Measurements from ENCODE around the gene LRFN5. TPM values are rescaled to one million over a fixed set of nuclear protein-coding genes. Genes with fewer than 3 reads are reported as not detected.

The LRFN5 gene
- total RNA-seq, 1 experiment from 2014 or later, result not detected

DNA sequence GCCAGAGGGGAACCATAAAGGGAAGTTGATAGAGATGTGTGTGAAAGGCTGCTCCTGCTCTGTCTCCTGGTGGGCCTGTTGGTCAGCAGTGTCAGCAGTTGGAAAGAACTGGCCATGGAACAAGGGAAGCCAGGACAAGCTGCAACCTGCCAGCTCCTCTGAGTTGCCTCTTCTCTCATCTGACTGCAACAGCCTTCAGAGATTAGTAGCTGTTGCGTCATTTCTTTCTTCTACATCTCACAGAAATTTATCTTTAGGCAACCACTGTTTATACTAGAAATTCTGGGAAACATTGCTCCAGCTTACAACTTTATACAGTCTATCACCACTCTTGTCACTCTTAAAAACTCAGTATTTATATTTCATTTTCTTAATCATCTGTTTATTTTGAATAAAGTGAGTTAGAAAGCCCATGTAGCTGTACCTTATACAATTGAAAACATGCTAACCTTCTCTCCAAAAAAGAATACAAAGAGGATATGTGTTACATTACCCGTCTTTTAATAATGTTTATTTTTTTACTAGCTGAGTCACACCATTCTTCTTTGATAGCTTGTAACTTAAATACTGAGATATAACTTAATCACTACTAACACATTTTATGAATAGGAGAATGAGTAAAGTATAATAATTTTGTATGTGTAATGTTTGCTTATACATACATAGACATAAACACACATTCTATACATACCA lies 224.2 kb downstream of the LRFN5 start:
- Histone ChIP-seq H3K79me2 (ENCODE audit: insufficient read depth, low read length) (no peaks in the 10 kb centered on the region), H3K27ac (ENCODE audit: low read depth, low read length) (no peak overlapping the region), H3K9ac (ENCODE audit: low read length) (no peak overlapping the region), H3K27me3 (ENCODE audit: insufficient read depth, low read length) (no peaks in the 10 kb centered on the region), H3K4me1 (ENCODE audit: control insufficient read depth in 1 of 2, insufficient read depth in 2 of 2, low read length in 2 of 2) (no peaks in the 10 kb centered on the region), H3K4me3 (replicated peaks in 1 of 2; ENCODE audit: low read depth in 1 of 2, low read length in 2 of 2) (no peak overlapping the region), H3K36me3 (ENCODE audit: control insufficient read depth in 1 of 2, insufficient read depth in 2 of 2, low read length in 2 of 2) (no peaks in the 10 kb centered on the region), H3K9me2 (ENCODE audit: insufficient read depth) (no peaks in the 10 kb centered on the region), H2AFZ (ENCODE audit: low read depth, low read length, poor library complexity, severe bottlenecking) (no peak overlapping the region), H4K20me1 (ENCODE audit: insufficient read depth) (no peaks in the 10 kb centered on the region), H3K9me3 (ENCODE audit: control insufficient read depth in 1 of 2, insufficient read depth in 1 of 2, low read depth in 1 of 2, low read length in 2 of 2) (no peaks in the 10 kb centered on the region), H3K4me2 (ENCODE audit: low read length) (no peak overlapping the region)
- TF ChIP-seq, protein P1, sequence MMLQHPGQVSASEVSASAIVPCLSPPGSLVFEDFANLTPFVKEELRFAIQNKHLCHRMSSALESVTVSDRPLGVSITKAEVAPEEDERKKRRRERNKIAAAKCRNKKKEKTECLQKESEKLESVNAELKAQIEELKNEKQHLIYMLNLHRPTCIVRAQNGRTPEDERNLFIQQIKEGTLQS (IDR thresholded peaks at IDR 0.05), result no peak
- TF ChIP-seq POLR2A (IDR thresholded peaks at IDR 0.05; ENCODE audit: borderline replicate concordance, extremely low read depth, insufficient read depth, insufficient read length) (no peak), SIN3A (IDR thresholded peaks at IDR 0.05; ENCODE audit: low read depth) (no peak), SRF (IDR thresholded peaks at IDR 0.05; ENCODE audit: low read depth) (no peak), SP1 (IDR thresholded peaks at IDR 0.05; ENCODE audit: low read depth) (no peak), EZH2 (IDR thresholded peaks at IDR 0.05) (no peak), JUND (IDR thresholded peaks at IDR 0.05) (no peak), ELF1 (IDR thresholded peaks at IDR 0.05; ENCODE audit: borderline replicate concordance, low read depth) (no peak), TCF7L2 (IDR thresholded peaks at IDR 0.05; ENCODE audit: borderline replicate concordance, extremely low read depth, insufficient read depth, insufficient read length) (no peak), CBX3 (IDR thresholded peaks at IDR 0.05; ENCODE audit: low read depth) (no peak), YY1 (IDR thresholded peaks at IDR 0.05; ENCODE audit: extremely low read depth, insufficient replicate concordance, low read depth, low read length) (no peak), POLR2AphosphoS5 (IDR thresholded peaks at IDR 0.05; ENCODE audit: low read depth, low read length) (no peak), ZNF274 (IDR thresholded peaks at IDR 0.05; ENCODE audit: low read depth, low read length) (no peak), CEBPB (IDR thresholded peaks at IDR 0.05; ENCODE audit: low read depth) (no peak), EGR1 (IDR thresholded peaks at IDR 0.05; ENCODE audit: low read depth) (no peak), ZFX (IDR thresholded peaks at IDR 0.05) (no peak)
- TF ChIP-seq, protein P2, sequence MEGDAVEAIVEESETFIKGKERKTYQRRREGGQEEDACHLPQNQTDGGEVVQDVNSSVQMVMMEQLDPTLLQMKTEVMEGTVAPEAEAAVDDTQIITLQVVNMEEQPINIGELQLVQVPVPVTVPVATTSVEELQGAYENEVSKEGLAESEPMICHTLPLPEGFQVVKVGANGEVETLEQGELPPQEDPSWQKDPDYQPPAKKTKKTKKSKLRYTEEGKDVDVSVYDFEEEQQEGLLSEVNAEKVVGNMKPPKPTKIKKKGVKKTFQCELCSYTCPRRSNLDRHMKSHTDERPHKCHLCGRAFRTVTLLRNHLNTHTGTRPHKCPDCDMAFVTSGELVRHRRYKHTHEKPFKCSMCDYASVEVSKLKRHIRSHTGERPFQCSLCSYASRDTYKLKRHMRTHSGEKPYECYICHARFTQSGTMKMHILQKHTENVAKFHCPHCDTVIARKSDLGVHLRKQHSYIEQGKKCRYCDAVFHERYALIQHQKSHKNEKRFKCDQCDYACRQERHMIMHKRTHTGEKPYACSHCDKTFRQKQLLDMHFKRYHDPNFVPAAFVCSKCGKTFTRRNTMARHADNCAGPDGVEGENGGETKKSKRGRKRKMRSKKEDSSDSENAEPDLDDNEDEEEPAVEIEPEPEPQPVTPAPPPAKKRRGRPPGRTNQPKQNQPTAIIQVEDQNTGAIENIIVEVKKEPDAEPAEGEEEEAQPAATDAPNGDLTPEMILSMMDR (IDR thresholded peaks at IDR 0.05 in 2 of 3, conservative IDR thresholded peaks at IDR 0.05 in 1 of 3; ENCODE audit: borderline replicate concordance in 1 of 3, insufficient read depth in 1 of 3, low read depth in 2 of 3, low read length in 2 of 3), result no peak
- TF ChIP-seq, protein P3, sequence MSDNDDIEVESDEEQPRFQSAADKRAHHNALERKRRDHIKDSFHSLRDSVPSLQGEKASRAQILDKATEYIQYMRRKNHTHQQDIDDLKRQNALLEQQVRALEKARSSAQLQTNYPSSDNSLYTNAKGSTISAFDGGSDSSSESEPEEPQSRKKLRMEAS (IDR thresholded peaks at IDR 0.05), result no peak
- DNase-seq (ENCODE audit: low read depth, low spot score) (no peak), ATAC-seq (no peak)
- POLR2A ChIA-PET, result interaction anchor here (0.6 kb wide), 1 partner anchor 656 kb away, joined by 3 read pairs; no protein-coding TSS in a partner anchor
- intact Hi-C loops (cut with micrococcal nuclease), result no loop called here
- RAD21 ChIA-PET (ENCODE audit: low non-redundant PET in 1 of 2, low total read pairs in 2 of 2, uncharacterized antibody in 2 of 2, unreplicated experiment in 2 of 2), result no interaction called here
- CTCF ChIA-PET, result no interaction called here
- BruUV-seq (replicated peaks), result no TSS peak

Data from HCT116 (cell line).